Activated CD4-positive, alpha-beta T cell treated with anti-CD3 and anti-CD28 coated beads, Interleukin-10, Interleukin-2, amounts not matched to agents 100 ng/mL and 50 ng/mL, durations not matched to agents 16 hours and 8 hours (primary cell): ENCODE results near the gene GPALPP1.
"Not testable (repeated sequence)": the region's sequence is repeated elsewhere in the genome, so short reads cannot be mapped to it uniquely, and the experiment has no call there.

Source experiments
- DNase-seq: peaks from one replicate; pipeline ENCODE4 v3.0.0-alpha.2; 2020

Gene GPALPP1

GRCh38 chr13:45007823-45008222, 18.5 kb downstream of the GPALPP1 start:
- no peak for DNase-seq

- no peak for DNase-seq
Observed at GRCh38 chr13:45011198-45011597, 21.9 kb downstream of the GPALPP1 start.

GRCh38 chr13:45015300-45015699, 26.0 kb downstream of the GPALPP1 start:
- DNase-seq, result peak; percentile 25

GRCh38 chr13:45016792-45017425, 27.6 kb downstream of the GPALPP1 start:
- DNase-seq, result peak; percentile 34

GRCh38 chr13:45019981-45020380, 30.6 kb downstream of the GPALPP1 start:
- DNase-seq, result not testable (repeated sequence)

- DNase-seq, result no peak
Observed at GRCh38 chr13:45021250-45021649, 31.9 kb downstream of the GPALPP1 start.

- no peak for DNase-seq
Observed at GRCh38 chr13:45024847-45025246, 35.5 kb downstream of the GPALPP1 start.

GRCh38 chr13:45034342-45034741, 45.0 kb downstream of the GPALPP1 start:
- no peak for DNase-seq

GRCh38 chr13:45036206-45036605, 46.9 kb downstream of the GPALPP1 start:
- DNase-seq, result no peak

- DNase-seq, result no peak
Observed at GRCh38 chr13:45040173-45040572, 50.8 kb downstream of the GPALPP1 start.

- DNase-seq, result peak; percentile 46
Observed at GRCh38 chr13:45040622-45041021, 51.3 kb downstream of the GPALPP1 start.

- DNase-seq, result no peak
Observed at GRCh38 chr13:45042539-45042938, 53.2 kb downstream of the GPALPP1 start.

GRCh38 chr13:45046445-45046844, 57.1 kb downstream of the GPALPP1 start:
- no peak for DNase-seq

GRCh38 chr13:45047394-45048310, 58.3 kb downstream of the GPALPP1 start:
- DNase-seq, result peak; percentile 85

- peak; percentile 80 for DNase-seq
Observed at GRCh38 chr13:45048890-45049407, 59.6 kb downstream of the GPALPP1 start.

- DNase-seq, result no peak
Observed at GRCh38 chr13:45049478-45049877, 60.1 kb downstream of the GPALPP1 start.

- no peak for DNase-seq
Observed at GRCh38 chr13:45051315-45051714, 62.0 kb downstream of the GPALPP1 start.

GRCh38 chr13:45055198-45055901, 66.0 kb downstream of the GPALPP1 start:
- peak; percentile 87 for DNase-seq

- DNase-seq, result no peak
Observed at GRCh38 chr13:45055902-45056648, 66.7 kb downstream of the GPALPP1 start.

- DNase-seq, result no peak
Observed at GRCh38 chr13:45060062-45060461, 70.7 kb downstream of the GPALPP1 start.

- DNase-seq, result no peak
Observed at GRCh38 chr13:45063261-45063860, 74.0 kb downstream of the GPALPP1 start.

- DNase-seq, result not testable (repeated sequence)
Observed at GRCh38 chr13:45063889-45064288, 74.6 kb downstream of the GPALPP1 start.
